ENCODE data around the gene FRMD4A. TPM values are rescaled to one million over a fixed set of nuclear protein-coding genes. Genes with fewer than 3 reads are reported as not detected.

Gene FRMD4A
- total RNA-seq, 1 donor from 2014 or later, result 20.2 TPM

DNA sequence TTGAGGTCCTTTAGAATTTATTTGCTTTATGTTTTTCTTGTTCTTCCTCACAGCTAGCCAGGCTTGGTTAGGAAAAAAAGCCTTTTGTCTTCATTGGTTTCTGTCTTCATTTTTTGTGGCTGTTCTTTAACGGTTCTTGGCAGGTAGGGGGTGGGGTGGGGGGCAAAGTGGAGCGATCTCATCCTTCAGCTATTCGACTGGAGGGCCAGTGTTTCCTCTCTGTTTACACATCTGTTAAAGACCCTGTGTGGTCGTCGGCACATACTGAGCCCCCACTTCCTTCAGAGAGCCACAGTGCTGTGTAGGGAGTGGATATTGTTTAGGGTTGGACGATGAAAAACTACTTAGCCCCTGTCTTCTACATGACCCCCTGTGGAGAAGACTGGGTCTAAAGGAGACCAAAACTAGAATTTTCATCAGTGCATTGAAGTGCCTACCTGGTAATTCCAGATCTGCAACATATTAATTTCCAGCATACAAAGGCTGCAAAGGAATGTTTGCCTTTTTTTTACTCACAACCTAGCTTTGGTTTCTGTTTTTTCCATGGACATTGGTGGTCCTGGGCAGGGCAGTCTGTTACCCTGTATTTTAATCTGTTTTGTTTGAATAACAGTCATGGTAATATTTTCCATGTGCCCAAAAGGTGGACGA lies 714.9 kb downstream of the FRMD4A start:
- no peak overlapping the region for H3K27ac ChIP-seq
- H3K4me3 ChIP-seq, result no peak overlapping the region

DNA sequence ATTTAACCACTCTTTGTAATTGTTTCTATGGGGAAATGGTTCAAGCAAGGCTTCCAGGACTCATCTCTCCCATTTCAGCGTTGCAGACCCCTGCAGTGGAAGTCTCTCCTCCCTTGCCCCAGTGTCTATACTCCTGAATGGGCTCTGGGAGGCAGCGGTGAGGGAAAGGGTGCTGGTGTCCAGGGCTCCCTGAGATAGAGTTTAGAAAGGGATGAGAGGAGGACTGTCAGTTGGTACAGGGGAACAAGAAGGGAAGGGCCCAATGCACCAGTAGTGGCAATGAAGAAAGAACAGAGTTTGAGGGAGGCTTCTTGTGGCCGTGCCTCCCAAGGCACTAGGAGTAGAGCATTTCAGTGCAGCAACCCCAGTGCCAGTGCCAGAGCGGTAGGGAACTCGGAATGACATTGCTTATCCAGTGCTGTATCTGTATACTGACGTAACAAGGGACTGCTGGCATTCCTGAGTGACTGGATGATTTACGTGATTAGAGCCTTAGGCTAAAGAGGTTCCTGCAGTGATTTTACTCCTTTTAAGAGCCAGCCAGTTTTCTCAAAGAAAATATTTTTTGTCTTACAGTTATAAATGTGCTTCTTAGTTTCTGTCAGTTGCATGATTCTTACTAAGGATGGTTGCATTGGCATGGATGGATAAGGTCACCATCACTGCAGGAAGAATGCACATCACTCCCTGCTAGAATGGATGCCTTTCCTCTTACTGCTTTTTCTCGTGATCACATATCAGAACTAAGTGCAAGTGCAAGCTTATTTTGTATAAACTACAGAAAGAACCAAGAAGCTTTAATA lies 716.0 kb downstream of the FRMD4A start:
- H3K9me3 Mint-ChIP-seq, result no peaks in the 10 kb centered on the region
- peak; percentile 32 for DNase-seq (ENCODE audit: low spot score)
- Histone ChIP-seq H3K36me3 (peaks cover 8% of the 10 kb centered on the region), H3K4me1 (peaks cover 24% of the 10 kb centered on the region), H2AFZ (replicated peaks) (no peak overlapping the region), H3K9me3 (ENCODE audit: low read depth) (no peaks in the 10 kb centered on the region), H3K27me3 (no peaks in the 10 kb centered on the region), H3F3A (ENCODE audit: low read depth) (peaks cover 7% of the 10 kb centered on the region), H3K4me3 (no peak overlapping the region), H3K27ac (no peak overlapping the region), H4K20me1 (ENCODE audit: low read depth) (no peaks in the 10 kb centered on the region), H3K9ac (no peak overlapping the region), H3K79me2 (ENCODE audit: low read depth) (no peaks in the 10 kb centered on the region), H3K4me2 (no peak overlapping the region)
- peaks cover 2% of the 10 kb centered on the region for H3K27me3 Mint-ChIP-seq (ENCODE audit: insufficient read depth, low read depth)
- H3K36me3 Mint-ChIP-seq, result peaks cover 17% of the 10 kb centered on the region
- H3K4me3 Mint-ChIP-seq, result no peak overlapping the region
- no peak for TF ChIP-seq EZH2 (IDR thresholded peaks at IDR 0.05)
- TF ChIP-seq, protein P1, sequence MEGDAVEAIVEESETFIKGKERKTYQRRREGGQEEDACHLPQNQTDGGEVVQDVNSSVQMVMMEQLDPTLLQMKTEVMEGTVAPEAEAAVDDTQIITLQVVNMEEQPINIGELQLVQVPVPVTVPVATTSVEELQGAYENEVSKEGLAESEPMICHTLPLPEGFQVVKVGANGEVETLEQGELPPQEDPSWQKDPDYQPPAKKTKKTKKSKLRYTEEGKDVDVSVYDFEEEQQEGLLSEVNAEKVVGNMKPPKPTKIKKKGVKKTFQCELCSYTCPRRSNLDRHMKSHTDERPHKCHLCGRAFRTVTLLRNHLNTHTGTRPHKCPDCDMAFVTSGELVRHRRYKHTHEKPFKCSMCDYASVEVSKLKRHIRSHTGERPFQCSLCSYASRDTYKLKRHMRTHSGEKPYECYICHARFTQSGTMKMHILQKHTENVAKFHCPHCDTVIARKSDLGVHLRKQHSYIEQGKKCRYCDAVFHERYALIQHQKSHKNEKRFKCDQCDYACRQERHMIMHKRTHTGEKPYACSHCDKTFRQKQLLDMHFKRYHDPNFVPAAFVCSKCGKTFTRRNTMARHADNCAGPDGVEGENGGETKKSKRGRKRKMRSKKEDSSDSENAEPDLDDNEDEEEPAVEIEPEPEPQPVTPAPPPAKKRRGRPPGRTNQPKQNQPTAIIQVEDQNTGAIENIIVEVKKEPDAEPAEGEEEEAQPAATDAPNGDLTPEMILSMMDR (IDR thresholded peaks at IDR 0.05), result peak; percentile 27
- H3K4me1 Mint-ChIP-seq, result peaks cover 15% of the 10 kb centered on the region
- peak overlapping the region; percentile 3 for H3K27ac Mint-ChIP-seq

More for the DNA sequence above, 714.9 kb downstream of the FRMD4A start:
- H3K36me3 Mint-ChIP-seq, result peaks cover 13% of the 10 kb centered on the region
- H3F3A ChIP-seq (ENCODE audit: low read depth), result peaks cover 7% of the 10 kb centered on the region
- H3K9ac ChIP-seq, result no peak overlapping the region
- peaks cover 2% of the 10 kb centered on the region for H3K27me3 Mint-ChIP-seq (ENCODE audit: insufficient read depth, low read depth)
- peaks cover 15% of the 10 kb centered on the region for H3K4me1 Mint-ChIP-seq
- H3K79me2 ChIP-seq (ENCODE audit: low read depth), result no peaks in the 10 kb centered on the region
- H3K27me3 ChIP-seq, result no peaks in the 10 kb centered on the region
- H3K4me3 Mint-ChIP-seq, result no peak overlapping the region
- peaks cover 8% of the 10 kb centered on the region for H3K36me3 ChIP-seq
- H2AFZ ChIP-seq (replicated peaks), result no peak overlapping the region
- no peaks in the 10 kb centered on the region for H3K9me3 Mint-ChIP-seq
- DNase-seq (ENCODE audit: low spot score), result peak; percentile 48
- H4K20me1 ChIP-seq (ENCODE audit: low read depth), result no peaks in the 10 kb centered on the region
- H3K4me2 ChIP-seq, result peak overlapping the region; percentile 20
- no peaks in the 10 kb centered on the region for H3K9me3 ChIP-seq (ENCODE audit: low read depth)
- TF ChIP-seq EZH2phosphoT487 (IDR thresholded peaks at IDR 0.05), result no peak
- no peak for TF ChIP-seq EZH2 (IDR thresholded peaks at IDR 0.05)
- TF ChIP-seq, protein P1 (IDR thresholded peaks at IDR 0.05), result no peak
- H3K4me1 ChIP-seq, result peaks cover 24% of the 10 kb centered on the region
- H3K27ac Mint-ChIP-seq, result peak overlapping the region; percentile 88

DNA sequence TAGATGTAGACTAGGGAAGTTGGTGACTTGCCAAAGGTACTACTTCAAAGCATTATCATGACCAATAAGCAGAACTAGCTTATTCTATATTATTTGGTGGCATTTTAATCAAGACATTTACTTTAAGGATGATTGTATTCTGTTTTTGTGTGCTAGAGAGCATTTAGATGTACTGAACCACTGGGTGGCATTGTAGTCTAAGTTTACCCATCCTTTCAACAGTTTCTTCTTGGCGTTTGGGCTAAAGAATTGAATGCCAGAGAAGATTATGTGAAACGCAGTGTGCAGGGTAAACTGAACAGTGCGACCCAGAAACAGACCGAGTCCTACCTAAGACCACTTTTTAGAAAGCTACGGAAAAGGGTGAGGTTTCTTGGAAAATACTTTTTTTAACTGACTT lies 717.2 kb downstream of the FRMD4A start:
- Mint-ChIP-seq H3K36me3 (peaks cover 20% of the 10 kb centered on the region), H3K4me3 (no peak overlapping the region), H3K9me3 (no peaks in the 10 kb centered on the region), H3K4me1 (peaks cover 15% of the 10 kb centered on the region), H3K27me3 (ENCODE audit: insufficient read depth, low read depth) (peaks cover 2% of the 10 kb centered on the region), H3K27ac (no peak overlapping the region)
- Histone ChIP-seq H3K9me3 (ENCODE audit: low read depth) (no peaks in the 10 kb centered on the region), H2AFZ (replicated peaks) (no peak overlapping the region), H3K79me2 (ENCODE audit: low read depth) (no peaks in the 10 kb centered on the region), H3K27ac (no peak overlapping the region), H3K4me1 (peaks cover 24% of the 10 kb centered on the region), H3K36me3 (peaks cover 8% of the 10 kb centered on the region), H3K9ac (no peak overlapping the region), H3F3A (ENCODE audit: low read depth) (peaks cover 7% of the 10 kb centered on the region), H3K4me2 (no peak overlapping the region), H3K4me3 (no peak overlapping the region), H4K20me1 (ENCODE audit: low read depth) (no peaks in the 10 kb centered on the region), H3K27me3 (no peaks in the 10 kb centered on the region)
- TF ChIP-seq EZH2 (IDR thresholded peaks at IDR 0.05), result no peak
- TF ChIP-seq, protein P1 (IDR thresholded peaks at IDR 0.05), result peak; percentile 67
- no peak for TF ChIP-seq EZH2phosphoT487 (IDR thresholded peaks at IDR 0.05)
- peak; percentile 68 for DNase-seq (ENCODE audit: low spot score)

All from neural progenitor cell (in vitro differentiated cells).